K562 (cell line): Measurements from ENCODE around the gene ALX3. TPM values are rescaled to one million over a fixed set of nuclear protein-coding genes. Genes with fewer than 3 reads are reported as not detected.

Experiments used
- CBX8 ChIP-seq: fragments of 200-600 bp; sonication (generic); IDR thresholded peaks from 2 replicates; pipeline ENCODE4 v1.6.1; 2012; ENCODE audit warnings: borderline replicate concordance, mixed run types, low read depth, mild to moderate bottlenecking, moderate library complexity, mixed read lengths, low read length, control low read depth, inconsistent platforms; ENCODE audit not compliant: poor library complexity, severe bottlenecking; ENCODE audit errors: extremely low read depth
- ELF1 ChIP-seq: fragments of 200-800 bp; sonication (Bioruptor generic); IDR thresholded peaks from 2 replicates; pipeline ENCODE4 v1.6.1; 2016; ENCODE audit warnings: missing genetic modification characterization, missing compliant biosample characterization
- FOXK2 ChIP-seq, 2 experiments: fragments of 450-650 bp; IDR thresholded peaks in 1 of 2; conservative IDR thresholded peaks in 1 of 2; 2 replicates each; pipeline ENCODE4 v1.6.1; 2016; ENCODE audit warnings: low read depth in 2 of 2, mild to moderate bottlenecking in 1 of 2
- IRF2 ChIP-seq: sonication (generic); formaldehyde crosslinking; IDR thresholded peaks from 2 replicates; pipeline ENCODE4 v1.8.1; 2022; ENCODE audit warnings: mild to moderate bottlenecking, missing genetic modification reagents
- KLF10 ChIP-seq: fragments of 250-450 bp; sonication (Bioruptor Pico); IDR thresholded peaks from 2 replicates; pipeline ENCODE4 v1.6.1; 2021; ENCODE audit warnings: matching md5 sums
- RBM22 ChIP-seq: fragments of 200-400 bp; formaldehyde crosslinking; IDR thresholded peaks from 2 replicates; pipeline ENCODE4 v1.6.1; 2018; ENCODE audit warnings: low read length, low read depth; ENCODE audit not compliant: poor library complexity, severe bottlenecking
- THAP12 ChIP-seq: fragments of 250-450 bp; sonication (Bioruptor Pico); IDR thresholded peaks from 2 replicates; pipeline ENCODE4 v1.9.0; 2021; ENCODE audit warnings: mild to moderate bottlenecking, inconsistent platforms
- ZNF707 ChIP-seq: fragments of 250-450 bp; sonication (Bioruptor Pico); conservative IDR thresholded peaks from 2 replicates; pipeline ENCODE4 v1.8.0; 2022; ENCODE audit warnings: inconsistent platforms, mild to moderate bottlenecking, moderate library complexity
- ZSCAN29 ChIP-seq: fragments of 450-650 bp; IDR thresholded peaks from 2 replicates; pipeline ENCODE4 v1.6.1; 2017
- polyA plus RNA-seq, 8 experiments: library from polyadenylated mRNA; depleted of rRNA in 4 of 8; stranded (reverse) in 5 of 8; unstranded in 3 of 8; fragments of >200 nt; fragmentation: Nextera tagmentation in 2 of 8; fragmentation: Illumina TruSeq in 1 of 8; extraction: Ambion mirVana in 2 of 8; extraction: Trizol in 1 of 8; gene quantifications; 2 replicates each; pipeline versions ENCODE4 v1.2.1 to v1.2.3, GENCODE V29; 2011 to 2014; ENCODE audit warnings: inconsistent platforms in 1 of 8, missing spikeins in 1 of 8
- total RNA-seq, 7 experiments: library from RNA; depleted of rRNA in 6 of 7; stranded (reverse); fragments of >200 nt in 6 of 7; fragmentation: Illumina TruSeq in 2 of 7; extraction: Trizol in 2 of 7; gene quantifications; 2 replicates each; pipeline versions ENCODE4 v1.2.1 to v1.2.3, GENCODE V29; 2011 to 2021; ENCODE audit warnings: low replicate concordance in 1 of 7
- TF ChIP-seq, protein P1 (sequence below), 2 experiments: fragments of 450-650 bp; formaldehyde crosslinking in 1 of 2; IDR thresholded peaks; 2 replicates each; pipeline versions ENCODE4 v1.4.0 to v1.6.1; 2014 to 2020; ENCODE audit warnings: mild to moderate bottlenecking in 2 of 2, borderline replicate concordance in 1 of 2, low read depth in 1 of 2
- TF ChIP-seq, protein P2 (sequence below), 2 experiments: fragments of 450-650 bp; conservative IDR thresholded peaks; 2 replicates each; pipeline ENCODE4 v1.6.1; 2017; ENCODE audit warnings: mild to moderate bottlenecking in 2 of 2, moderate library complexity in 2 of 2
- TF ChIP-seq, protein P3 (sequence below): fragments of 450-650 bp; formaldehyde crosslinking; conservative IDR thresholded peaks from 2 replicates; pipeline ENCODE4 v1.4.0; 2022; ENCODE audit warnings: mild to moderate bottlenecking, missing genetic modification characterization

ALX3 gene
- total and polyA plus RNA-seq, 9 of the 15 experiments (the other 6 are each of a cell fraction or from before 2014, with no cell fraction given), result not detected

DNA sequence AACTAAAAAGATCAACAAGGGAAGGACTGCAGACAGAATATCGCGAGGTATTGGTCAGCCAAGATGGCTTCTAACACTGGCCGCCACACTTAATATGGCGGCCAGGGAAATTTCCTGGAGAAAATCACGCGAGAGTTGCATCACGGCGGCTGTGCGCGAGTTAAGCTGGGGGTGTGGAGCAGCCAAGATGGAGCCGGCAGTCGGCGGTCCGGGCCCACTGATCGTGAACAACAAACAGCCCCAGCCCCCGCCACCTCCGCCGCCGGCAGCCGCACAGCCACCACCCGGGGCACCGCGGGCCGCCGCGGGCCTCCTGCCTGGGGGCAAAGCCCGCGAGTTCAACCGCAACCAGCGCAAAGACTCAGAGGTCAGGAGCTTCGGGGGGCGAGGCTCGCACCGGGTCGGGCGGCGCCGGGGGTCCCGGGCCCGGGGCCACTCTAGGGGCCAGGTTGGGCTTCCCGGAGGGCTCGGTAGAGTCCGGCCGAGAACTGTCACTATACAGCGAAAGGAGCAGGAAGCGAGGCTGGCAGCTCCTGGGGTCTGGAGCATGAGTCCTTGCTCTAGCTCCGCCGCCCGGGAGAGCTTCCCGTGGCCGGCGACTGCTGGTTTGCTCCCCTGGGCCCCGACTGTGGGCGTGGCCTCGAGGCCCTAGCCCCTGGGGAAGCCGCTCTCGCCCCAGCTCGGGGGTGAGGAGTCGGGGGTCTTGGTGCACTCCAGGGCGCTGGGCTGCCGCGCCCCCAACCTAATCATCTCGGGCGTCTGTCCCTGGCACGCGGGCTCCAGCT, 35.8 kb downstream of the ALX3 start, which contains the start of gene STRIP1 (continued):
- TF ChIP-seq, protein P1, sequence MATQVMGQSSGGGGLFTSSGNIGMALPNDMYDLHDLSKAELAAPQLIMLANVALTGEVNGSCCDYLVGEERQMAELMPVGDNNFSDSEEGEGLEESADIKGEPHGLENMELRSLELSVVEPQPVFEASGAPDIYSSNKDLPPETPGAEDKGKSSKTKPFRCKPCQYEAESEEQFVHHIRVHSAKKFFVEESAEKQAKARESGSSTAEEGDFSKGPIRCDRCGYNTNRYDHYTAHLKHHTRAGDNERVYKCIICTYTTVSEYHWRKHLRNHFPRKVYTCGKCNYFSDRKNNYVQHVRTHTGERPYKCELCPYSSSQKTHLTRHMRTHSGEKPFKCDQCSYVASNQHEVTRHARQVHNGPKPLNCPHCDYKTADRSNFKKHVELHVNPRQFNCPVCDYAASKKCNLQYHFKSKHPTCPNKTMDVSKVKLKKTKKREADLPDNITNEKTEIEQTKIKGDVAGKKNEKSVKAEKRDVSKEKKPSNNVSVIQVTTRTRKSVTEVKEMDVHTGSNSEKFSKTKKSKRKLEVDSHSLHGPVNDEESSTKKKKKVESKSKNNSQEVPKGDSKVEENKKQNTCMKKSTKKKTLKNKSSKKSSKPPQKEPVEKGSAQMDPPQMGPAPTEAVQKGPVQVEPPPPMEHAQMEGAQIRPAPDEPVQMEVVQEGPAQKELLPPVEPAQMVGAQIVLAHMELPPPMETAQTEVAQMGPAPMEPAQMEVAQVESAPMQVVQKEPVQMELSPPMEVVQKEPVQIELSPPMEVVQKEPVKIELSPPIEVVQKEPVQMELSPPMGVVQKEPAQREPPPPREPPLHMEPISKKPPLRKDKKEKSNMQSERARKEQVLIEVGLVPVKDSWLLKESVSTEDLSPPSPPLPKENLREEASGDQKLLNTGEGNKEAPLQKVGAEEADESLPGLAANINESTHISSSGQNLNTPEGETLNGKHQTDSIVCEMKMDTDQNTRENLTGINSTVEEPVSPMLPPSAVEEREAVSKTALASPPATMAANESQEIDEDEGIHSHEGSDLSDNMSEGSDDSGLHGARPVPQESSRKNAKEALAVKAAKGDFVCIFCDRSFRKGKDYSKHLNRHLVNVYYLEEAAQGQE (IDR thresholded peaks at IDR 0.05; ENCODE audit: borderline replicate concordance), result peak; percentile 86
- TF ChIP-seq, protein P1 (CRISPR knock-in tag; IDR thresholded peaks at IDR 0.05; ENCODE audit: low read depth), result no peak
- TF ChIP-seq, protein P2, sequence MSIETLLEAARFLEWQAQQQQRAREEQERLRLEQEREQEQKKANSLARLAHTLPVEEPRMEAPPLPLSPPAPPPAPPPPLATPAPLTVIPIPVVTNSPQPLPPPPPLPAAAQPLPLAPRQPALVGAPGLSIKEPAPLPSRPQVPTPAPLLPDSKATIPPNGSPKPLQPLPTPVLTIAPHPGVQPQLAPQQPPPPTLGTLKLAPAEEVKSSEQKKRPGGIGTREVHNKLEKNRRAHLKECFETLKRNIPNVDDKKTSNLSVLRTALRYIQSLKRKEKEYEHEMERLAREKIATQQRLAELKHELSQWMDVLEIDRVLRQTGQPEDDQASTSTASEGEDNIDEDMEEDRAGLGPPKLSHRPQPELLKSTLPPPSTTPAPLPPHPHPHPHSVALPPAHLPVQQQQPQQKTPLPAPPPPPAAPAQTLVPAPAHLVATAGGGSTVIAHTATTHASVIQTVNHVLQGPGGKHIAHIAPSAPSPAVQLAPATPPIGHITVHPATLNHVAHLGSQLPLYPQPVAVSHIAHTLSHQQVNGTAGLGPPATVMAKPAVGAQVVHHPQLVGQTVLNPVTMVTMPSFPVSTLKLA (conservative IDR thresholded peaks at IDR 0.05), result peak; percentile 58 to 76
- no peak for TF ChIP-seq CBX8
- TF ChIP-seq RBM22, result peak; percentile 60
- no peak for TF ChIP-seq ZSCAN29
- TF ChIP-seq THAP12, result peak; percentile 65; the same call in 1 of the 2 replicates
- peak; percentile 87 for TF ChIP-seq ELF1 (tag)
- TF ChIP-seq FOXK2 (conservative IDR thresholded peaks at IDR 0.05 in 1 of 2, IDR thresholded peaks at IDR 0.05 in 1 of 2; ENCODE audit: low read depth in 2 of 2), result peak; percentile 100
- TF ChIP-seq ZNF707 (CRISPR knock-in tag), result no peak
- peak; percentile 98 for TF ChIP-seq IRF2
- no peak for TF ChIP-seq KLF10 (CRISPR knock-in tag)
- TF ChIP-seq, protein P3, sequence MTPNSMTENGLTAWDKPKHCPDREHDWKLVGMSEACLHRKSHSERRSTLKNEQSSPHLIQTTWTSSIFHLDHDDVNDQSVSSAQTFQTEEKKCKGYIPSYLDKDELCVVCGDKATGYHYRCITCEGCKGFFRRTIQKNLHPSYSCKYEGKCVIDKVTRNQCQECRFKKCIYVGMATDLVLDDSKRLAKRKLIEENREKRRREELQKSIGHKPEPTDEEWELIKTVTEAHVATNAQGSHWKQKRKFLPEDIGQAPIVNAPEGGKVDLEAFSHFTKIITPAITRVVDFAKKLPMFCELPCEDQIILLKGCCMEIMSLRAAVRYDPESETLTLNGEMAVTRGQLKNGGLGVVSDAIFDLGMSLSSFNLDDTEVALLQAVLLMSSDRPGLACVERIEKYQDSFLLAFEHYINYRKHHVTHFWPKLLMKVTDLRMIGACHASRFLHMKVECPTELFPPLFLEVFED (CRISPR knock-in tag), result no peak
